Measurements from ENCODE around the gene CPB1.

The CPB1 gene

DNA sequence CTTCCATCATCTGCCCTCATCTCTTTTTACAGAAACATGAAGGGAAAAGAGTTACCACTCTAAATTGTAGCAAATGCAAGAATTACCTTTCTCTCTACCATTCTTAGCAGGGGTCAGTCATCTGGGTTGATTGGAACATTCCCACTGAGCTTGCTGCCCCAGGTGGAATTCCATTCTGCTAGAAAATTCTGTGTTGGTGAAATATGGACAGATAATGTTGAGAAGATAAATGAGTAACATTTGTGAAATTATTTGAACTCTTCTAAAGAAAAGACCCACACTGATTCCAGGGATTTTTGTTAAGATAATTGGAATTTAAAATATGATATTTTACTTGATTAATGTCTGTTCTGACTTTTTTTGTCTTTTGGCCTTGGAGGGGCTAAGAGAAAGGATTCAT lies 26.4 kb downstream of the CPB1 start:
- H3K9ac ChIP-seq (ENCODE audit: low read depth in 1 of 2, low read length in 2 of 2): no peak overlapping the region
- H3K27me3 ChIP-seq (ENCODE audit: control insufficient read depth in 2 of 2, insufficient read depth in 2 of 2, low read length in 2 of 2): no peaks in the 10 kb centered on the region
- no peaks in the 10 kb centered on the region for H3K9me3 ChIP-seq (ENCODE audit: control insufficient read depth in 2 of 2, low read length in 2 of 2)
- H3K36me3 ChIP-seq (ENCODE audit: control insufficient read depth in 2 of 2, insufficient read depth in 2 of 2, low read length in 2 of 2): no peaks in the 10 kb centered on the region
- no peak overlapping the region for H3K4me3 ChIP-seq (ENCODE audit: low read length in 2 of 2)
- H3K4me1 ChIP-seq (ENCODE audit: control insufficient read depth in 2 of 2, insufficient read depth in 2 of 2, low read length in 2 of 2): no peaks in the 10 kb centered on the region
- no peak overlapping the region for H3K27ac ChIP-seq (ENCODE audit: low read depth in 2 of 2, low read length in 2 of 2)

DNA sequence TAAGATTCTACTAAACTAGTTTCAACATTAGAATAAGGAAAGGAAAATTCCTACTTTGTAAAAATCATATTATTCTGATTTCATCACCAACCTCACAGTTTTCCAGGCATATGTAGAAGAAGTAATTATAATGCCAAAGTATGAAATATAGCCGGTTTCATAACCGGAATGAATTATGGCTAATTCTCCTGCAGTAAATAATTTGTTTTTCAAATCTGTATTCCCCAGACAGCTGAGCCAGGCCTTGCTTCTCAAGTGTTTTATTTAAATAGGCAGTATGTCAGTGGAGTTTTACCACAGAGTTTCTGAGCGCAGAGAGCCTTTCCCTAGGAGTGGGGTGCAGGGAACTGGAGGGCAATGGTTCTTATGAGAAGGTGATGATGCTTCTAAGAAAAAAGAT lies 28.8 kb downstream of the CPB1 start:
- Histone ChIP-seq H3K9ac (ENCODE audit: low read depth in 1 of 2, low read length in 2 of 2) (no peak overlapping the region), H3K36me3 (ENCODE audit: control insufficient read depth in 2 of 2, insufficient read depth in 2 of 2, low read length in 2 of 2) (no peaks in the 10 kb centered on the region), H3K9me3 (ENCODE audit: control insufficient read depth in 2 of 2, low read length in 2 of 2) (no peaks in the 10 kb centered on the region), H3K4me1 (ENCODE audit: control insufficient read depth in 2 of 2, insufficient read depth in 2 of 2, low read length in 2 of 2) (no peaks in the 10 kb centered on the region), H3K4me3 (ENCODE audit: low read length in 2 of 2) (no peak overlapping the region), H3K27ac (ENCODE audit: low read depth in 2 of 2, low read length in 2 of 2) (no peak overlapping the region), H3K27me3 (ENCODE audit: control insufficient read depth in 2 of 2, insufficient read depth in 2 of 2, low read length in 2 of 2) (no peaks in the 10 kb centered on the region)

DNA sequence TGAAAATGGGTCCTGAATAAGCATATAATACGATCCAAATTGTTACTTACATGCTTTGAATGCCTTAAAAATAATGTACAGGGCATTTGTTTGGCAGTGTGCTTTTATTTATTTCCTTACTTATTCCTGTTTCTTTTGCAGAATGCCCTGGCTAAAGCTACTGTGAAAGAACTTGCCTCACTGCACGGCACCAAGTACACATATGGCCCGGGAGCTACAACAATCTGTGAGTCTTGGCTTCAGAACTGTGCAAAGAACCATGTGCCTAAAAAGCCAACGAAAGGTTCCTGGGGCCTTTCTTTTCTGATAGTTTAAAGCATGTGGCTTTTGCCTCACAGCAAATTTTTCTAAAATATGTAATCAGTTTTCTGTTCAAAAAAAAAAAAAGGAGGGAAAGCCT lies 29.7 kb downstream of the CPB1 start:
- no peaks in the 10 kb centered on the region for H3K27me3 ChIP-seq (ENCODE audit: control insufficient read depth in 2 of 2, insufficient read depth in 2 of 2, low read length in 2 of 2)
- H3K4me1 ChIP-seq (ENCODE audit: control insufficient read depth in 2 of 2, insufficient read depth in 2 of 2, low read length in 2 of 2): no peaks in the 10 kb centered on the region
- no peaks in the 10 kb centered on the region for H3K36me3 ChIP-seq (ENCODE audit: control insufficient read depth in 2 of 2, insufficient read depth in 2 of 2, low read length in 2 of 2)
- H3K9ac ChIP-seq (ENCODE audit: low read depth in 1 of 2, low read length in 2 of 2): no peak overlapping the region
- H3K9me3 ChIP-seq (ENCODE audit: control insufficient read depth in 2 of 2, low read length in 2 of 2): no peaks in the 10 kb centered on the region
- H3K27ac ChIP-seq (ENCODE audit: low read depth in 2 of 2, low read length in 2 of 2): no peak overlapping the region
- no peak overlapping the region for H3K4me3 ChIP-seq (ENCODE audit: low read length in 2 of 2)

DNA sequence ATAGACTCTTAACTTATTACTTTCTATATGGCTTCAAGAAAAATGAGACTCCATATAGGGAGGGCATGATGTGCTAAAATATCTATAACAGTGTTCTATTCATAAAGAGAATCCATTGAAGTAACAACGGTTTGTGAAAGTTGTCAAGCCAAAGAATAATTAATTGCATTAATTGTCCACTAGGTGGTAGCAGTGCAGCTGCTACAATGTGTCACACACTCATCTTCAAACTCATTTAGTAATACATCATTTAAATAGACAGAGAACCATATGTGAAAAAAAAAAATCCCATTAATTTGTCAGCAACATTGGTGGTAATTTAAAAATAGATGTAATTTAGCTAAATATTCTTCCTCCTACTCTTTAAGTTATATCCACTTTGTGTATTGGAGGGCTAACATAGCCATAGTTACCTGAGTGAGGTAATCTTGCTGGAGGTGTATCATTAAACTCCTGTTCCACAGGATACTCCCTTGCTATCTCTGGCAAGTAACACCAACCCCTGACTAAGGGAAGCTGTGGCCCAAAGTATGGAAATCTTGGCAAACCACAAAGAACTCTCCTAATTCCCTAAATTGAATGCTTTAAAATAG lies 33.8 kb downstream of the CPB1 start:
- Histone ChIP-seq H3K27me3 (ENCODE audit: control insufficient read depth in 2 of 2, insufficient read depth in 2 of 2, low read length in 2 of 2) (no peaks in the 10 kb centered on the region), H3K9me3 (ENCODE audit: control insufficient read depth in 2 of 2, low read length in 2 of 2) (no peaks in the 10 kb centered on the region), H3K9ac (ENCODE audit: low read depth in 1 of 2, low read length in 2 of 2) (no peak overlapping the region), H3K4me3 (ENCODE audit: low read length in 2 of 2) (no peak overlapping the region), H3K36me3 (ENCODE audit: control insufficient read depth in 2 of 2, insufficient read depth in 2 of 2, low read length in 2 of 2) (no peaks in the 10 kb centered on the region), H3K27ac (ENCODE audit: low read depth in 2 of 2, low read length in 2 of 2) (no peak overlapping the region), H3K4me1 (ENCODE audit: control insufficient read depth in 2 of 2, insufficient read depth in 2 of 2, low read length in 2 of 2) (no peaks in the 10 kb centered on the region)

GRCh38 chr3:148863297-148863696 lies 35.7 kb downstream of the CPB1 start:
- no peaks in the 10 kb centered on the region for H3K9me3 ChIP-seq (ENCODE audit: control insufficient read depth in 2 of 2, low read length in 2 of 2)
- H3K4me3 ChIP-seq (ENCODE audit: low read length in 2 of 2): no peak overlapping the region
- H3K27me3 ChIP-seq (ENCODE audit: control insufficient read depth in 2 of 2, insufficient read depth in 2 of 2, low read length in 2 of 2): no peaks in the 10 kb centered on the region
- H3K9ac ChIP-seq (ENCODE audit: low read depth in 1 of 2, low read length in 2 of 2): no peak overlapping the region
- no peaks in the 10 kb centered on the region for H3K36me3 ChIP-seq (ENCODE audit: control insufficient read depth in 2 of 2, insufficient read depth in 2 of 2, low read length in 2 of 2)
- no peaks in the 10 kb centered on the region for H3K4me1 ChIP-seq (ENCODE audit: control insufficient read depth in 2 of 2, insufficient read depth in 2 of 2, low read length in 2 of 2)
- no peak overlapping the region for H3K27ac ChIP-seq (ENCODE audit: low read depth in 2 of 2, low read length in 2 of 2)

GRCh38 chr3:148863814-148864213 lies 36.2 kb downstream of the CPB1 start:
- no peaks in the 10 kb centered on the region for H3K27me3 ChIP-seq (ENCODE audit: control insufficient read depth in 2 of 2, insufficient read depth in 2 of 2, low read length in 2 of 2)
- H3K9ac ChIP-seq (ENCODE audit: low read depth in 1 of 2, low read length in 2 of 2): no peak overlapping the region
- no peak overlapping the region for H3K27ac ChIP-seq (ENCODE audit: low read depth in 2 of 2, low read length in 2 of 2)
- H3K4me3 ChIP-seq (ENCODE audit: low read length in 2 of 2): no peak overlapping the region
- H3K4me1 ChIP-seq (ENCODE audit: control insufficient read depth in 2 of 2, insufficient read depth in 2 of 2, low read length in 2 of 2): no peaks in the 10 kb centered on the region
- no peaks in the 10 kb centered on the region for H3K36me3 ChIP-seq (ENCODE audit: control insufficient read depth in 2 of 2, insufficient read depth in 2 of 2, low read length in 2 of 2)
- H3K9me3 ChIP-seq (ENCODE audit: control insufficient read depth in 2 of 2, low read length in 2 of 2): no peaks in the 10 kb centered on the region

- Histone ChIP-seq H3K36me3 (ENCODE audit: control insufficient read depth in 2 of 2, insufficient read depth in 2 of 2, low read length in 2 of 2) (no peaks in the 10 kb centered on the region), H3K4me3 (ENCODE audit: low read length in 2 of 2) (no peak within 1 kb of the TSS), H3K9me3 (ENCODE audit: control insufficient read depth in 2 of 2, low read length in 2 of 2) (no peaks in the 10 kb centered on the region), H3K4me1 (ENCODE audit: control insufficient read depth in 2 of 2, insufficient read depth in 2 of 2, low read length in 2 of 2) (no peaks in the 10 kb centered on the region), H3K27me3 (ENCODE audit: control insufficient read depth in 2 of 2, insufficient read depth in 2 of 2, low read length in 2 of 2) (no peaks in the 10 kb centered on the region), H3K9ac (ENCODE audit: low read depth in 1 of 2, low read length in 2 of 2) (no peak within 1 kb of the TSS), H3K27ac (ENCODE audit: low read depth in 2 of 2, low read length in 2 of 2) (no peak within 1 kb of the TSS)
Observed at GRCh38 chr3:148865049-148865448, 37.4 kb downstream of the CPB1 start, which contains the start of gene CPA3. Gene CPA3 (plus strand): TSS chr3:148865296. CDS start chr3:148865308, 12 bp downstream.

DNA sequence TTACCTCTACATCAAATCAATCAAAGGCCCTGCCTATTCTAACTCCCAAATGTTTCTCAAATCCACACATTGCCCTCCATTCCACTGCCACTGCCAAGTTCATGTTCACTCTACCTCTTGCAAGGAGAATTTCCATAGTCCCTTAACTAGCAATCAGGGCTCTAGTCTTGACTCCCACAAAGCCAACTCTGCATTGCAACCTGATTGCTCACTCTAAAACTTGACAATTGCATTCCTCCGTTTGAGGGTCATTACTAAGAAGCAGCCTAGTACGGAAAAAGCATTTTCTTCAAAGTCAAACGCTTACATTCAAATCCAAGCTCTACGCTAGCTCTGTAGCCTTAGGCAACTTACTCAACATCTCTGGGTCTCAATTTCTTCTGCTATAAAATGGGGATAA lies 38.6 kb downstream of the CPB1 start:
- no peaks in the 10 kb centered on the region for H3K4me1 ChIP-seq (ENCODE audit: control insufficient read depth in 2 of 2, insufficient read depth in 2 of 2, low read length in 2 of 2)
- H3K4me3 ChIP-seq (ENCODE audit: low read length in 2 of 2): no peak overlapping the region
- H3K36me3 ChIP-seq (ENCODE audit: control insufficient read depth in 2 of 2, insufficient read depth in 2 of 2, low read length in 2 of 2): no peaks in the 10 kb centered on the region
- H3K27ac ChIP-seq (ENCODE audit: low read depth in 2 of 2, low read length in 2 of 2): no peak overlapping the region
- H3K27me3 ChIP-seq (ENCODE audit: control insufficient read depth in 2 of 2, insufficient read depth in 2 of 2, low read length in 2 of 2): no peaks in the 10 kb centered on the region
- no peaks in the 10 kb centered on the region for H3K9me3 ChIP-seq (ENCODE audit: control insufficient read depth in 2 of 2, low read length in 2 of 2)
- H3K9ac ChIP-seq (ENCODE audit: low read depth in 1 of 2, low read length in 2 of 2): no peak overlapping the region

GRCh38 chr3:148873270-148873927 lies 45.8 kb downstream of the CPB1 start:
- Histone ChIP-seq H3K9me3 (ENCODE audit: control insufficient read depth in 2 of 2, low read length in 2 of 2) (no peaks in the 10 kb centered on the region), H3K36me3 (ENCODE audit: control insufficient read depth in 2 of 2, insufficient read depth in 2 of 2, low read length in 2 of 2) (no peaks in the 10 kb centered on the region), H3K27me3 (ENCODE audit: control insufficient read depth in 2 of 2, insufficient read depth in 2 of 2, low read length in 2 of 2) (no peaks in the 10 kb centered on the region), H3K4me1 (ENCODE audit: control insufficient read depth in 2 of 2, insufficient read depth in 2 of 2, low read length in 2 of 2) (no peaks in the 10 kb centered on the region), H3K4me3 (ENCODE audit: low read length in 2 of 2) (no peak overlapping the region), H3K9ac (ENCODE audit: low read depth in 1 of 2, low read length in 2 of 2) (no peak overlapping the region), H3K27ac (ENCODE audit: low read depth in 2 of 2, low read length in 2 of 2) (no peak overlapping the region)

- no peaks in the 10 kb centered on the region for H3K9me3 ChIP-seq (ENCODE audit: control insufficient read depth in 2 of 2, low read length in 2 of 2)
- no peak overlapping the region for H3K9ac ChIP-seq (ENCODE audit: low read depth in 1 of 2, low read length in 2 of 2)
- no peaks in the 10 kb centered on the region for H3K27me3 ChIP-seq (ENCODE audit: control insufficient read depth in 2 of 2, insufficient read depth in 2 of 2, low read length in 2 of 2)
- no peaks in the 10 kb centered on the region for H3K36me3 ChIP-seq (ENCODE audit: control insufficient read depth in 2 of 2, insufficient read depth in 2 of 2, low read length in 2 of 2)
- no peaks in the 10 kb centered on the region for H3K4me1 ChIP-seq (ENCODE audit: control insufficient read depth in 2 of 2, insufficient read depth in 2 of 2, low read length in 2 of 2)
- H3K27ac ChIP-seq (ENCODE audit: low read depth in 2 of 2, low read length in 2 of 2): no peak overlapping the region
- H3K4me3 ChIP-seq (ENCODE audit: low read length in 2 of 2): no peak overlapping the region
Observed at GRCh38 chr3:148873977-148874376, 46.4 kb downstream of the CPB1 start.
